ENCODE measurements around the gene DISP3.
A peak's percentile ranks its signal among the peaks of the same experiment; 100 is the strongest.

Gene DISP3

DNA sequence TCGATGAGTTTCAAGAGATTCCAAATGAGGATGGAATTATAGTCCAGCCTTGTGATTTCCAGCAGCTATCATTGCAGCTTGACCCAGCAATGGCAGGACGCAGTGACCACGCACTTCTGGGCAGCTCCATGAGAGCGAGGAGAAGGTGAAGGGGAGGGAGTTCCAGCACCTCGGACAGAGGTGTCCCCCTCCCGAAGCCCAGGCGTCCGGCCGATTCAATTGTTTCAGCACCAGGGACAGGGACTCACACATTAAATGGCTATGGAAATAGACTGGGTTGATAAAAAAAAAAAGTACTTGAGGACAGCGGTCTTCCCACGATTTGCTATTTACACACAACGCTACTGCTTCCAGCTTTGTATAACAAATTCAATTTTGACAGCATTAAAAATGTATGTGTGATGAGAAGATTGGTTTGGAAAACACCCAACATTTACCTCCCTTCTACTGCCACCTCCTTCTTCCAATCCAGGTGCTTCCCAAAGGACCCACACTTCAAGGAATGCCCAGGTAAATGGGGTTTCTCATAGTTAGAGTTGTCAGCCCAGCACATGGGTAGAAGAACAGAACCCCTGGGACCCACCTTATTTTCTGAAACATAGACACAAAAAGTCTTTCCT is 71.8 kb downstream of the DISP3 start:
- peak; percentile 12 for DNase-seq

GRCh38 chr1:11558276-11558675 is 79.3 kb downstream of the DISP3 start:
- no peak for DNase-seq

GRCh38 chr1:11558871-11559590 is 80.1 kb downstream of the DISP3 start:
- DNase-seq = no peak

GRCh38 chr1:11559591-11559970 is 80.6 kb downstream of the DISP3 start:
- no peak for DNase-seq

- no peak for DNase-seq
Measured at GRCh38 chr1:11560061-11560460, 81.1 kb downstream of the DISP3 start.

DNA sequence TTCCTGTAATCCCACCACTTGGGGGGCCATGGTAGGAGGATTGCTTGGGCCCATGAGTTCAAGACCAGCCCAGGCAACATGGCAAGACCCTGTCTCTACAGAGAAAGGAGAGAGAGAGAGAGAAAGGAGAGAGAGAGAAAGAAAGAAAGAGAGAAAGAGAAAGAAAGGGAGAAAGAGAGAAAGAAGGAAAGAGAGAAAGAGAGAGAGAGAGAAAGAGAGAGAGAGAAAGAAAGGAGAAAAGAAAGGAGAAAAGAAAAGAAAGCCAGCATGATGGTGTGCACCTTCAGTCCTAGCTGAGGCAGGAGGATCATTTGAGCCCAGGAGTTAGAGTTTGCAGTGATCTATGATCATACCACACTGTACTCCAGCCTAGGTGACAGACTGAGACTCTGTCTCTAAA is 82.8 kb downstream of the DISP3 start:
- DNase-seq = no peak

DNA sequence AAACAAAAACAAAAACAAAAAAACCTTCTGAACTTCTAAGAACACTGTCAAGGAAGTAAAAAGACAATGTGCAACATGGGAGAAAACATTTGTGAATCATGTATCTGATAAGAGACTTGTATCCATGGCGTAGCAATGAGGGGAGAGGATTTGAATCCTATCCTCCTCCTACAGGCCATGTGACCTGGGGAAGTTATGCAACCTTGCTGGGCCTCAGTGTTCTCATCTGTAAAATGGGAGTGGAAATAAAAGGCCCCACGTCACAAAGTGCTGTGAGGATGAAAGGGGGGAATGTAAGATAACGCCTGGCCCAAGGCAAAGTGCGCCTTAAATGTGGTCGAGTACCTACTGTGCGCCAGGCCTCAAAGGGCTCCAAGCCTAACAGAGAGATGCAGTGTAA is 83.7 kb downstream of the DISP3 start:
- DNase-seq = no peak

GRCh38 chr1:11563560-11564069 is 84.7 kb downstream of the DISP3 start:
- no peak for DNase-seq

DNA sequence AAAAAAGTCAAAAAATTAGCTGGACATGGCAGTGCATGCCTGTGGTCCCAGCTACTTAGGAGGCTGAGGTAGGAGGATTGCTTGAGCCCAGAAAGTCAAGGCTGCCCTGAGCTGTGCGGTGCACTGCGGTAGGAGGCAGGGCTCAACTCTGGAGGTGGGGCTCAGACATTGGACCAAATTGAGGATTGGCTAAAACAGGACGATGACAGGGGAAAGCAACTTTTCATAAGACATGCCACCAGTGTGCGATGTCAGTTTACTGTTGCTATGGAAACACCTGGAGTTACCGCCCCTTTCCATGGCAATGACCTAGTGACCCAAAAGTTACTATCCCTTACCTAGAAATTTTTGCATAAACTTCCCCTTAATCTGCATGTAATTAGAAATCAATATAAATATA is 85.3 kb downstream of the DISP3 start:
- no peak for DNase-seq

DNA sequence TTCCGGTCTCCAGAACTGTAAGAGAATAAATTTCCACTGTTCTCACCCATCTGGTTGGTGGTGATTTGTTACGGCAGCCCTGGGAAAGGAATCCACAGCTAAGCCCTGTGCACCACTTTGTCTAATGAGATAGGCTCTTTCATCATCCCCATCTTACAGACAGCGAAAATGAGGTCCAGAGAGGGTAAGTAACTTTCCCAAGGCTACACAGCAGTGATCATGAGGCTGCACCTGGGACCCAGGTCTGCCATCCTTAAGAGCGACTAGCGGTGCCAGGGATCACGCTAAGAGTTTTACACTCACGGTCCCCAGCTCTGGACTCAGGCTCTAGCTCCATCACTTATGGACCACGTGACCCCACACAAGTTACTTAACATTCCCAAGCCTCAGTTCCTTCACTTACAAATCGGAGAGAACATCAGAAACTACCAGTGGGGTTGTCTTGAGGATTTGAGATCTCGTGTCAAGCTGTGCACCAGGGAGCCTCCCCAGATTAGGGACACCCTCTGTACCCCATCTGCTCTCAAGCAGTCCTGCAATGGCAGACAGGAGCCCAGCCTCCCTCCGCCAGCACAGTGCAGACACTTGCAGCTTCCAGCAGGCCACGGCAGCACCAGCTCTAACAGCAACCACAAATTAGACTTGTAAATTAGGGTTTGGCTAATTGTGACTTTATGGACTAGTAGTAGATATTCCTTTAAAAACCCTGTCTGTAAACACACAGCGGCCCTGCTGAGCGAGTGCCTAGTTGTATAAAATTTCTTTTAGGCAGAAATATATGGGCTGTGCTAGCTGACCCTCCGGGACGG is 87.3 kb downstream of the DISP3 start:
- DNase-seq = no peak

GRCh38 chr1:11567244-11568065 is 88.5 kb downstream of the DISP3 start:
- no peak for DNase-seq

- no peak for DNase-seq
Measured at GRCh38 chr1:11568687-11569086, 89.7 kb downstream of the DISP3 start.

DNA sequence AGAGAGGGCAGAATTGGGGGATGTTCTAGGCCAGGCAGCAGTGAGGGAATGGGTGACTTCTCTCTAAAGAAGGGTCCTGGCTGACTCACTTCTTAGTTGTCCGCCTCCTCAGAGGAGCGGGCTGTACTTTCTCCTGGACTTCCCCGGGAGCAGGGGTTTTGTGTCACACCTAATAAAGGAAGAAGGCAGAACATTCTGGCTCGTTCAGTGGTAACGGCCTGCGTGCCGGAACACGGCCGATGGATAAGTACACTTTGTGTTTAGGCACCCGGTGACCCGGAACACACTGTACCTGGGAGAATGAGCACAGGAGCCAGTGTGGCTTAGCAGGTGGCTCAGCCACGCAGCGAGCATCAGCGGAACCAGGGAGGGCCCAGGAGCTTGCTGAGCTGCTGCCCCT is 90.6 kb downstream of the DISP3 start:
- no peak for DNase-seq

GRCh38 chr1:11569954-11570353 is 91.0 kb downstream of the DISP3 start:
- DNase-seq = no peak

GRCh38 chr1:11570821-11571380 is 91.9 kb downstream of the DISP3 start:
- no peak for DNase-seq

GRCh38 chr1:11571906-11572616 is 93.1 kb downstream of the DISP3 start:
- DNase-seq = no peak

- DNase-seq = no peak
Measured at GRCh38 chr1:11573116-11573692, 94.2 kb downstream of the DISP3 start.

DNA sequence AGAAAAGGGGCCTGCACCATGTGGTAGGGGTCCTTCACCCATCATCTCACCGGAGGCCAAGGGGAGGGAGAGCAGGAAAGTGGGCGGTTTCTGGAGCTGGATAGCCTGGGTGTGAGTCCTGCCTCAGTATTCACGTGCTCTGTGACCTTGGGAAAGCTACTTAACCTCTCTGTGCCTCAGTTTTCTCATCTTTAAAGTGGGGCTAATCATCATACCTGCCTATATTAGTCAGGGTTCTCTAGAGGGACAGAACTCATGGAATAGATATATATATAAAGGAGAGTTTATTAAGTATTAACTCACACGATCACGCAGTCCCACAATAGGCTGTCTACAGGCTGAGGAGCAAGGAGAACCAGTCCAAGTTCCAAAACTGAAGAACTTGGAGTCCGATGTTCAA is 96.6 kb downstream of the DISP3 start:
- no peak for DNase-seq

DNA sequence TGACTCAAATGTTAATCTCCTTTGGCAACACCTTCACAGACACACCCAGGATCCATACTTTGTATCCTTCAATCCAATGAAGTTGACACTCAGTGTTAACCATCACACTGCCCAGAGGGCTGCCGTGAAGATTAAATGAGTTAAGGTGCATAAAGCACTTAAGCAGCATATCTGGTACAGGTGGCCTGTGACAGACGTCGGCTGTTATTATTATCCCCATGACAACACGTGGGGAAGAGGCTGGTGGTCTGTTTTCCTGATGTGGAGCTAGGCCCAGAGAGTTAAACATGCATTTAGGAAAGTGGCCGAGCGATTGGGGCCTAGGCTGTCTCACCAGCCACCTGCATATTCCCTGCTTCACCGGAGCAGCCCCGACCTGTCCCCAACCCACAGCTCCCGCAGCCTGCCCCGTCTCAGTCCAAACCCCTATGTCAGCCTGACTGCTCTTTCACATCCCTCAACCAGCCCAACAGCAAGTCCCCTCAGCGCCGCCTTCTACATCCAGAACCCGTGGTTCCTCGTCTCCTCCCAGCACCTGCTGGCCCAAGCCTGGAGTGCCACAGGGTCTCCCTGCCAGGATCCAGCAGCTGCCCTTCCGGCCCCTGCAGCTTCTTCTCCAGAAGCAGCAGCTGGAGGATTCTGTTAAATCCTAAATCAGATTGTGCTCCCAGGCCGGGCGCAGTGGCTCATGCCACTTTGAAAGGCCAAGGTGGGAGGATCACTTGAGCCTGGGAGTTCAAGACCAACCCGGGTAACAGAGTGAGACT is 97.3 kb downstream of the DISP3 start:
- no peak for DNase-seq

DNA sequence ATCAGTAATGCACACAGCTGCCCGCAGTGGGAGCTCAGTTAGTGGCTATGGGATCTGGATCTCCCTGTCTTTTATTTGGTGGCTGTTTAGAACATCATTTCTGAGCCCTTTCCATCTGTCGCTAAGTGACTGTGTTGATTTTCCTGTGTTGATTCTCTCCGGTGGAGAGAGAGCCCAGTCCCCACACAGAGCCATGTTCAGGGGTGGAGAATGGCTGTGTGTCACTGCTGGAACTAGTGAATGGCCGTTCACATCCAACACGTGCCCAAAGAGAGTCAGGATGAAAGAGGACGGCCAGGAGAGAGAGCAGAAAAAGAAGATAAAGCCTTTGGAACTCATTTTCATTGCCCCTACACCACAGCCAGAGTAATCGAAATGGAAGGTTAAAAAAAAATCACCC is 99.0 kb downstream of the DISP3 start:
- DNase-seq = no peak

GRCh38 chr1:11579506-11579905 is 100.6 kb downstream of the DISP3 start:
- no peak for DNase-seq
